Central memory CD8-positive, alpha-beta T cell (primary cell): ENCODE measurements around the gene KDM3B.
A peak's percentile ranks its signal among the peaks of the same experiment; 100 is the strongest.

Source experiments
- ATAC-seq: fragments of 150-1000 bp; cut with Tn5 transposase; replicated peaks from 2 replicates; pipeline ENCODE4 v1.10.0; 2022; ENCODE audit warnings: mild to moderate bottlenecking, moderate FRiP score, moderate number of reproducible peaks; ENCODE audit not compliant: poor library complexity, severe bottlenecking; ENCODE audit errors: extremely low read depth
- DNase-seq, 2 donors: peaks; one replicate each; pipeline ENCODE4 v3.0.0; 2021; ENCODE audit warnings: low spot score in 2 of 2
- H3K27ac Mint-ChIP-seq: one replicate; pipeline ENCODE4 v1.8.0; 2022; ENCODE audit warnings: low read depth, mild to moderate bottlenecking, moderate library complexity, mixed read lengths
- H3K27me3 Mint-ChIP-seq: one replicate; pipeline ENCODE4 v1.8.0; 2022; ENCODE audit warnings: mixed read lengths
- H3K36me3 Mint-ChIP-seq: one replicate; pipeline ENCODE4 v1.8.0; 2022; ENCODE audit warnings: mild to moderate bottlenecking, moderate library complexity, mixed read lengths; ENCODE audit not compliant: insufficient read depth
- H3K4me1 Mint-ChIP-seq: one replicate; pipeline ENCODE4 v1.8.0; 2022; ENCODE audit warnings: mixed read lengths
- H3K4me3 Mint-ChIP-seq: one replicate; pipeline ENCODE4 v1.8.0; 2022; ENCODE audit warnings: mild to moderate bottlenecking, moderate library complexity, mixed read lengths
- H3K9me3 Mint-ChIP-seq: one replicate; pipeline ENCODE4 v1.8.0; 2022; ENCODE audit warnings: mixed read lengths

Gene KDM3B

GRCh38 chr5:138353560-138354080 lies 1.1 kb downstream of the KDM3B start:
- Mint-ChIP-seq H3K27ac (peak overlapping the region; percentile 94), H3K4me1 (peaks cover 39% of the 10 kb centered on the region), H3K27me3 (no peaks in the 10 kb centered on the region), H3K4me3 (peak overlapping the region; percentile 99), H3K9me3 (no peaks in the 10 kb centered on the region), H3K36me3 (peaks cover 26% of the 10 kb centered on the region)
- ATAC-seq (no peak), DNase-seq (no peak)

GRCh38 chr5:138354387-138354786 lies 1.9 kb downstream of the KDM3B start:
- H3K9me3 Mint-ChIP-seq, result no peaks in the 10 kb centered on the region
- DNase-seq (no peak), ATAC-seq (no peak)
- peak overlapping the region; percentile 99 for H3K4me3 Mint-ChIP-seq
- peaks cover 39% of the 10 kb centered on the region for H3K4me1 Mint-ChIP-seq
- H3K27me3 Mint-ChIP-seq, result no peaks in the 10 kb centered on the region
- H3K36me3 Mint-ChIP-seq, result peaks cover 25% of the 10 kb centered on the region
- peak overlapping the region; percentile 94 for H3K27ac Mint-ChIP-seq

- Mint-ChIP-seq H3K36me3 (peaks cover 25% of the 10 kb centered on the region), H3K9me3 (no peaks in the 10 kb centered on the region), H3K27ac (peak overlapping the region; percentile 94), H3K4me1 (peaks cover 43% of the 10 kb centered on the region), H3K27me3 (no peaks in the 10 kb centered on the region), H3K4me3 (peak overlapping the region; percentile 99)
- ATAC-seq (peak; percentile 52), DNase-seq (peak in 1 of 2 donors; percentile 36)
Observed at GRCh38 chr5:138354926-138355378, 2.5 kb downstream of the KDM3B start.

GRCh38 chr5:138359621-138360020 lies 7.1 kb downstream of the KDM3B start:
- H3K4me1 Mint-ChIP-seq, result peaks cover 35% of the 10 kb centered on the region
- no peaks in the 10 kb centered on the region for H3K9me3 Mint-ChIP-seq
- H3K36me3 Mint-ChIP-seq, result peaks cover 8% of the 10 kb centered on the region
- ATAC-seq (no peak), DNase-seq (no peak)
- no peak overlapping the region for H3K4me3 Mint-ChIP-seq
- no peaks in the 10 kb centered on the region for H3K27me3 Mint-ChIP-seq
- H3K27ac Mint-ChIP-seq, result no peak overlapping the region

- Mint-ChIP-seq H3K4me1 (peaks cover 24% of the 10 kb centered on the region), H3K4me3 (peak overlapping the region; percentile 9), H3K36me3 (peaks cover 8% of the 10 kb centered on the region), H3K9me3 (no peaks in the 10 kb centered on the region), H3K27ac (peak overlapping the region; percentile 72), H3K27me3 (no peaks in the 10 kb centered on the region)
- no peak for DNase-seq
- no peak for ATAC-seq
Observed at GRCh38 chr5:138360941-138361452, 8.5 kb downstream of the KDM3B start.

- DNase-seq, result no peak
- H3K9me3 Mint-ChIP-seq, result no peaks in the 10 kb centered on the region
- no peak overlapping the region for H3K27ac Mint-ChIP-seq
- H3K4me1 Mint-ChIP-seq, result peaks cover 51% of the 10 kb centered on the region
- H3K36me3 Mint-ChIP-seq, result peaks cover 7% of the 10 kb centered on the region
- H3K4me3 Mint-ChIP-seq, result no peak overlapping the region
- H3K27me3 Mint-ChIP-seq, result no peaks in the 10 kb centered on the region
- ATAC-seq, result no peak
Observed at GRCh38 chr5:138364576-138364975, 12.1 kb downstream of the KDM3B start.

GRCh38 chr5:138366632-138367382 lies 14.3 kb downstream of the KDM3B start:
- ATAC-seq (no peak), DNase-seq (no peak)
- Mint-ChIP-seq H3K4me1 (peaks cover 39% of the 10 kb centered on the region), H3K36me3 (peaks cover 5% of the 10 kb centered on the region), H3K9me3 (no peaks in the 10 kb centered on the region), H3K27me3 (no peaks in the 10 kb centered on the region), H3K4me3 (no peak overlapping the region), H3K27ac (peak overlapping the region; percentile 30)

- DNase-seq (no peak), ATAC-seq (no peak)
- Mint-ChIP-seq H3K27me3 (no peaks in the 10 kb centered on the region), H3K4me3 (peak overlapping the region; percentile 2), H3K4me1 (peaks cover 36% of the 10 kb centered on the region), H3K9me3 (no peaks in the 10 kb centered on the region), H3K36me3 (peaks cover 16% of the 10 kb centered on the region), H3K27ac (peak overlapping the region; percentile 18)
Observed at GRCh38 chr5:138369261-138369660, 16.8 kb downstream of the KDM3B start.

- H3K4me1 Mint-ChIP-seq, result peaks cover 33% of the 10 kb centered on the region
- peak; percentile 28 for ATAC-seq
- DNase-seq, result no peak
- H3K27ac Mint-ChIP-seq, result peak overlapping the region; percentile 18
- H3K27me3 Mint-ChIP-seq, result no peaks in the 10 kb centered on the region
- peaks cover 19% of the 10 kb centered on the region for H3K36me3 Mint-ChIP-seq
- peak overlapping the region; percentile 2 for H3K4me3 Mint-ChIP-seq
- H3K9me3 Mint-ChIP-seq, result no peaks in the 10 kb centered on the region
Observed at GRCh38 chr5:138369706-138370105, 17.2 kb downstream of the KDM3B start.

- no peaks in the 10 kb centered on the region for H3K27me3 Mint-ChIP-seq
- H3K4me3 Mint-ChIP-seq, result no peak overlapping the region
- ATAC-seq, result no peak
- no peaks in the 10 kb centered on the region for H3K9me3 Mint-ChIP-seq
- peaks cover 33% of the 10 kb centered on the region for H3K4me1 Mint-ChIP-seq
- no peak for DNase-seq
- H3K36me3 Mint-ChIP-seq, result peaks cover 26% of the 10 kb centered on the region
- no peak overlapping the region for H3K27ac Mint-ChIP-seq
Observed at GRCh38 chr5:138370537-138370936, 18.1 kb downstream of the KDM3B start.

- Mint-ChIP-seq H3K27ac (no peak overlapping the region), H3K4me3 (no peak overlapping the region), H3K27me3 (no peaks in the 10 kb centered on the region), H3K36me3 (peaks cover 33% of the 10 kb centered on the region), H3K4me1 (peaks cover 27% of the 10 kb centered on the region), H3K9me3 (no peaks in the 10 kb centered on the region)
- ATAC-seq (no peak), DNase-seq (no peak)
Observed at GRCh38 chr5:138371454-138371853, 19.0 kb downstream of the KDM3B start.

- H3K9me3 Mint-ChIP-seq, result no peaks in the 10 kb centered on the region
- peaks cover 21% of the 10 kb centered on the region for H3K4me1 Mint-ChIP-seq
- H3K27me3 Mint-ChIP-seq, result no peaks in the 10 kb centered on the region
- DNase-seq (no peak), ATAC-seq (no peak)
- H3K4me3 Mint-ChIP-seq, result no peak overlapping the region
- H3K36me3 Mint-ChIP-seq, result peaks cover 39% of the 10 kb centered on the region
- H3K27ac Mint-ChIP-seq, result no peak overlapping the region
Observed at GRCh38 chr5:138372225-138372624, 19.7 kb downstream of the KDM3B start.

- Mint-ChIP-seq H3K4me1 (peaks cover 21% of the 10 kb centered on the region), H3K27me3 (no peaks in the 10 kb centered on the region), H3K27ac (no peak overlapping the region), H3K4me3 (no peak overlapping the region), H3K9me3 (no peaks in the 10 kb centered on the region), H3K36me3 (peaks cover 43% of the 10 kb centered on the region)
- DNase-seq (no peak), ATAC-seq (no peak)
Observed at GRCh38 chr5:138372653-138373052, 20.2 kb downstream of the KDM3B start.
